ENCODE data around the gene SNHG17.

- TF ChIP-seq, protein P1, sequence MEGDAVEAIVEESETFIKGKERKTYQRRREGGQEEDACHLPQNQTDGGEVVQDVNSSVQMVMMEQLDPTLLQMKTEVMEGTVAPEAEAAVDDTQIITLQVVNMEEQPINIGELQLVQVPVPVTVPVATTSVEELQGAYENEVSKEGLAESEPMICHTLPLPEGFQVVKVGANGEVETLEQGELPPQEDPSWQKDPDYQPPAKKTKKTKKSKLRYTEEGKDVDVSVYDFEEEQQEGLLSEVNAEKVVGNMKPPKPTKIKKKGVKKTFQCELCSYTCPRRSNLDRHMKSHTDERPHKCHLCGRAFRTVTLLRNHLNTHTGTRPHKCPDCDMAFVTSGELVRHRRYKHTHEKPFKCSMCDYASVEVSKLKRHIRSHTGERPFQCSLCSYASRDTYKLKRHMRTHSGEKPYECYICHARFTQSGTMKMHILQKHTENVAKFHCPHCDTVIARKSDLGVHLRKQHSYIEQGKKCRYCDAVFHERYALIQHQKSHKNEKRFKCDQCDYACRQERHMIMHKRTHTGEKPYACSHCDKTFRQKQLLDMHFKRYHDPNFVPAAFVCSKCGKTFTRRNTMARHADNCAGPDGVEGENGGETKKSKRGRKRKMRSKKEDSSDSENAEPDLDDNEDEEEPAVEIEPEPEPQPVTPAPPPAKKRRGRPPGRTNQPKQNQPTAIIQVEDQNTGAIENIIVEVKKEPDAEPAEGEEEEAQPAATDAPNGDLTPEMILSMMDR (IDR thresholded peaks at IDR 0.05): no peak
- TF ChIP-seq POLR2A (IDR thresholded peaks at IDR 0.05): no peak
These were observed 17.9 kb upstream of the SNHG17 start for GRCh38 chr20:38452880-38453624.

Measured in esophagus squamous epithelium (tissue), 4 donors.